GM18505 (cell line): Measurements from ENCODE around the gene SBK3.
"Not testable (repeated sequence)": the region's sequence is repeated elsewhere in the genome, so short reads cannot be mapped to it uniquely, and the experiment has no call there.

Experiments used
- ATAC-seq: cut with Tn5 transposase; IDR thresholded peaks from one replicate; pipeline ENCODE4 v1.9.1; 2021; ENCODE audit not compliant: unreplicated experiment
- POLR2A ChIP-seq: IDR thresholded peaks from 4 replicates; pipeline ENCODE4 v1.6.1; 2011; ENCODE audit warnings: borderline replicate concordance; ENCODE audit not compliant: insufficient read depth, insufficient read length; ENCODE audit errors: extremely low read depth

SBK3 gene

DNA sequence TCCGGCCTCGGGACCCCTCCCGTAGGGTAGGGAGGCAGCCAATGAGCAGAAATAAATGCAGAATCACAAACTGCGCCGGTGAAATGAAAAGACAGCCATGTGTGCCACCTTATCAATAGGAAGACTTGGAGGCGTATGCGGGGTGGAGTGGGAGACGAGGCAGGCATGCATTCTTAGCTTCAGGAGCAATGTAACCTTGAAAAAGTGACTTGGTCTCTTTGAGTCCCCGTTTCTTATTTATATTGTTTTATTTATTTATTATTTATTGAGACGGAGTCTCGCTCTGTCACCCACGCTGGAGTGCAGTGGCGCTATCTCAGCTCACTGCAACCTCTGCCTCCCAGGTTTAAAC lies 41.1 kb downstream of the SBK3 start:
- no peak for ATAC-seq
- no peak for TF ChIP-seq POLR2A

GRCh38 chr19:55503502-55504251 lies 41.7 kb downstream of the SBK3 start:
- peak; percentile 36 for TF ChIP-seq POLR2A
- ATAC-seq, result peak; percentile 88

- no peak for ATAC-seq
- TF ChIP-seq POLR2A, result no peak
Observed at GRCh38 chr19:55503157-55503501, 42.2 kb downstream of the SBK3 start.

GRCh38 chr19:55502197-55502952 lies 43.0 kb downstream of the SBK3 start:
- no peak for ATAC-seq
- no peak for TF ChIP-seq POLR2A

- no peak for TF ChIP-seq POLR2A
- no peak for ATAC-seq
Observed at GRCh38 chr19:55500368-55500952, 44.9 kb downstream of the SBK3 start.

DNA sequence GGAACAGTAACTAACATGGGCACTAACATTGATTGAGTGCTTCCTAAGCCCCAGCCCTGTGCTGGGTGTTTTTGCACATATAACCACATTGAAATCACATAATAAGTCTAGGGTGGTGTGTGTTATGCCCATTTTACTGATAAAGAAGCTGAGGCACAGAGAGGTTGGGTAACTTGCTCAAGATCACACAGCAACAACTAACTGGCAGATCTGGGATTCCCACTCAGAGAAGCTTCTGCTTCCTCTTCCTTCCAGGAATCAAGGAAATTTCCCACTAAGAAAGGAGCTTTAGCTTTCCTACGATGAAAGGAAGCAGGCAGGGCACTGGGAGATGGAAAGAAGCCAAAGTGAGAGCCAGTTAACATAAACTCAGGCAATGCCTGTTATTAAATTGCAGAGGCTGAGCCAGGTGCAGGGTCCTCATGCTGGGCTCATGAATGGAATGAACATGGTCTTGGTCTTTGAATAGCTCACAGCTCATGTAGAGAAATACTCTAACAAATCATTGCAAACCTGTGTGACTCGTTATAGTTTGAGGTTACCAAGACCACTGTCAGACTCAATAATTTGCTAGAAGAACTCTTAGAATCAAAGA lies 47.0 kb downstream of the SBK3 start:
- no peak for TF ChIP-seq POLR2A
- ATAC-seq, result no peak

GRCh38 chr19:55497763-55498162 lies 47.6 kb downstream of the SBK3 start:
- ATAC-seq, result no peak
- no peak for TF ChIP-seq POLR2A

DNA sequence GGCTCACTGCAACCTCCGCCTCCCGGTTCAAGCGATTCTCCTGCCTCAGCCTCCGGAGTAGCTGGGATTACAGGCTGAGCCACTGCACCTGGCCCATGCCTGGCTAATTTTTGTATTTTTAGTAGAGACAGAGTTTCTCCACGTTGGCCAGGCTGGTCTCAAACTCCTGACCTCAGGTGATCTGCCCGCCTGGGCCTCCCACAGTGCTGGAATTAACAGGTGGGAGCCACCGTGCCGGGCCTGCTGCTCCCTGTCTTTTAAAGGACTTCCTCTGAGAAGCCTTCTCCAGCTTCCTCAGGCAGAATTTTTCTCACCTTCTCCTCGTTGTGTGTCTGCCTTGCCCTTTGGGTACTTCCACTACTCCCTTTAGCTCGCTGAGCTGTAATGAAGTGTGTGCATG lies 48.5 kb downstream of the SBK3 start:
- ATAC-seq, result not testable (repeated sequence)

GRCh38 chr19:55495646-55496349 lies 49.5 kb downstream of the SBK3 start:
- TF ChIP-seq POLR2A, result no peak
- no peak for ATAC-seq

- no peak for ATAC-seq
- TF ChIP-seq POLR2A, result no peak
Observed at GRCh38 chr19:55494172-55494761, 51.1 kb downstream of the SBK3 start.

DNA sequence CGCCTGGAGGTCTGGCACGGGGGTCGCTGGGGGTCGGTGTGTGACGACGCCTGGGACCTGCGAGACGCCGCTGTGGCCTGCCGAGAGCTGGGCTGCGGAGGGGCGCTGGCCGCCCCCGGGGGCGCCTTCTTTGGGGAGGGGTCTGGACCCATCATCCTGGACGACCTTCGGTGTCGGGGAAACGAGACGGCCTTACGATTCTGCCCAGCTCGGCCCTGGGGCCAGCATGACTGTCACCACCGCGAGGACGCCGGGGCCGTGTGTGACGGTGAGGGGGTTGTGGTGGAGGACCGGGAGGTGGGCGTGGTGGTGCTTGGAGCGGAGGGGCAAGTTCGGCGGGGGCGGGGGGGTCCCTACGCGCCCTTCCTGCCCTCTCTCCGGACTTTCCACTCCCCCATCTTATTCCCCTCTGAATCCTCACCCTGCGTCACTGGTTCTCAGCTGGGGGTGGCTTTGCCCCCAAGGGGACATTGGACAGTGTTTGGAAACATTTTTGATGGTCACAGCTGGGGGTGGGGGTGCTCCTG lies 51.6 kb downstream of the SBK3 start:
- TF ChIP-seq POLR2A, result no peak
- no peak for ATAC-seq

DNA sequence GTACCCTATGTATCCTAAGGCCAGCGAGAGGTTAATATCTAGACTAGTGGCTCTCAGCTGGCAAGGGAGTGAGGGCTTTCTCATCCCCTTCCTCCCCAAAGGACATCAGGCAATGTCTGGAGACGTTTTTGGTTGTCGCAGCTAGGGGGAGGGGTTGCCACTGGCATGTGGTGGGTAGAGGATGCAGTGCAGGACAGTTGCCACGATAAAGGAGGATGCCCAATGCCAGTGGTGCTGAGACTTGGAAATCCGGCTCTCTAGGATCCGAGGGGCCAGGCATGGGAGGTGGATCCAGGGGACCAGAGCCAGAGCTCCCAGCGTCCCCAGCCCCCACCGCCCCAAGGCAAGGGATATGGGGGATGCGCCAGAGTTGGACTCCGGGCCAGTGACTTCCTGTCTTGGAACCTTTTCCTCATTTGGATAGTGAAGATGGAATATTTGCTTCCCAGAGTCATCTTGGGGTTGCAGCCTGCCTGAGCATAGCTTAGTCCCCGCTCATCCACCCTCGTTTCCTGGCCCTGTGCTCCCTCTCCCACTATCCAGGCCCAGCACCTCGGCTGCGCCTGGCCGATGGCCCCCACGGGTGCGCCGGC lies 52.2 kb downstream of the SBK3 start:
- no peak for TF ChIP-seq POLR2A
- no peak for ATAC-seq
